ENCODE measurements around the gene CRAT.

The CRAT gene

GRCh38 chr9:129075996-129076639 lies 34.5 kb downstream of the CRAT start:
- DNase-seq (ENCODE audit: low read depth in 1 of 2, low spot score in 1 of 2) = no peak
- no peak overlapping the region for H3K27ac ChIP-seq (replicated peaks)
- no peak overlapping the region for H3K4me3 ChIP-seq (replicated peaks; ENCODE audit: insufficient read depth, low read length)
- H3K27me3 ChIP-seq (ENCODE audit: insufficient read depth, poor library complexity, severe bottlenecking) = no peaks in the 10 kb centered on the region
- TF ChIP-seq SPI1 (IDR thresholded peaks at IDR 0.05; ENCODE audit: borderline replicate concordance, low read depth) = no peak
- no peak for TF ChIP-seq GABPA (IDR thresholded peaks at IDR 0.05; ENCODE audit: low read depth)
- TF ChIP-seq REST (IDR thresholded peaks at IDR 0.05; ENCODE audit: insufficient replicate concordance, low read depth) = no peak
- TF ChIP-seq CTCF (IDR thresholded peaks at IDR 0.05; ENCODE audit: insufficient read depth, low read length) = no peak
- no peak for TF ChIP-seq POLR2AphosphoS5 (IDR thresholded peaks at IDR 0.05; ENCODE audit: low read depth)

- no peaks in the 10 kb centered on the region for H3K27me3 ChIP-seq (ENCODE audit: insufficient read depth, poor library complexity, severe bottlenecking)
- DNase-seq (ENCODE audit: low read depth in 1 of 2, low spot score in 1 of 2) = no peak
- TF ChIP-seq POLR2AphosphoS5 (IDR thresholded peaks at IDR 0.05; ENCODE audit: low read depth) = no peak
- TF ChIP-seq CTCF (IDR thresholded peaks at IDR 0.05; ENCODE audit: insufficient read depth, low read length) = no peak
- no peak for TF ChIP-seq REST (IDR thresholded peaks at IDR 0.05; ENCODE audit: insufficient replicate concordance, low read depth)
- TF ChIP-seq GABPA (IDR thresholded peaks at IDR 0.05; ENCODE audit: low read depth) = no peak
- TF ChIP-seq SPI1 (IDR thresholded peaks at IDR 0.05; ENCODE audit: borderline replicate concordance, low read depth) = no peak
- H3K4me3 ChIP-seq (replicated peaks; ENCODE audit: insufficient read depth, low read length) = no peak overlapping the region
- H3K27ac ChIP-seq (replicated peaks) = no peak overlapping the region
Observed at GRCh38 chr9:129074106-129074505, 36.5 kb downstream of the CRAT start.

- TF ChIP-seq CTCF (IDR thresholded peaks at IDR 0.05; ENCODE audit: insufficient read depth, low read length) (no peak), GABPA (IDR thresholded peaks at IDR 0.05; ENCODE audit: low read depth) (no peak), SPI1 (IDR thresholded peaks at IDR 0.05; ENCODE audit: borderline replicate concordance, low read depth) (no peak), REST (IDR thresholded peaks at IDR 0.05; ENCODE audit: insufficient replicate concordance, low read depth) (no peak), POLR2AphosphoS5 (IDR thresholded peaks at IDR 0.05; ENCODE audit: low read depth) (no peak)
- DNase-seq (ENCODE audit: low read depth in 1 of 2, low spot score in 1 of 2) = no peak
- Histone ChIP-seq H3K27me3 (ENCODE audit: insufficient read depth, poor library complexity, severe bottlenecking) (no peaks in the 10 kb centered on the region), H3K4me3 (replicated peaks; ENCODE audit: insufficient read depth, low read length) (no peak overlapping the region), H3K27ac (replicated peaks) (no peak overlapping the region)
Observed at GRCh38 chr9:129073404-129073803, 37.2 kb downstream of the CRAT start.
